DND-41 (cell line): ENCODE data around the gene KLK5.

ENCODE experiments used
- EZH2 ChIP-seq: IDR thresholded peaks from 3 replicates; pipeline ENCODE4 v1.6.1; 2012; ENCODE audit warnings: borderline replicate concordance, low read depth, mild to moderate bottlenecking, moderate library complexity, low read length, inconsistent platforms; ENCODE audit not compliant: severe bottlenecking
- TF ChIP-seq, protein P1 (sequence below): IDR thresholded peaks from 2 replicates; pipeline ENCODE4 v1.5.1; 2012; ENCODE audit warnings: borderline replicate concordance, low read length, moderate library complexity, mild to moderate bottlenecking; ENCODE audit not compliant: poor library complexity, severe bottlenecking; ENCODE audit errors: extremely low read depth

DNA sequence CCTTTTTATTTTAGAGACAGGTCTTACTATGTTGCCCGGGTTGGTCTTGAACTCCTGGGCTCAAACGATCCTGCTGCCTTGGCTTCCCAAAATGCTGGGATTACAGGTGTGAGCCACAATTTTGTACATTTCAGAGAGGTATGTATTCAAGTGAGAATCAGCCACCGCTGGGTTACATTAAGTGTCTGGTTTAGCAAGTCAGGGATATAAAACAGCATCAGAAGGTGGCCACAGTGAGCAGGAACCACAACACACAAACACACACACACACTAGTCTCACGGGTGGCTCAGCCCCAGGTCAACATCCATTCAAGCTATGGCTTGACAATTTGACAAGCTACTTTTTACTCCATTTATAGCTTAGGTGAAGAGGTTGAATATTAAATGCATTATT is 20.2 kb downstream of the KLK5 start:
- TF ChIP-seq, protein P1, sequence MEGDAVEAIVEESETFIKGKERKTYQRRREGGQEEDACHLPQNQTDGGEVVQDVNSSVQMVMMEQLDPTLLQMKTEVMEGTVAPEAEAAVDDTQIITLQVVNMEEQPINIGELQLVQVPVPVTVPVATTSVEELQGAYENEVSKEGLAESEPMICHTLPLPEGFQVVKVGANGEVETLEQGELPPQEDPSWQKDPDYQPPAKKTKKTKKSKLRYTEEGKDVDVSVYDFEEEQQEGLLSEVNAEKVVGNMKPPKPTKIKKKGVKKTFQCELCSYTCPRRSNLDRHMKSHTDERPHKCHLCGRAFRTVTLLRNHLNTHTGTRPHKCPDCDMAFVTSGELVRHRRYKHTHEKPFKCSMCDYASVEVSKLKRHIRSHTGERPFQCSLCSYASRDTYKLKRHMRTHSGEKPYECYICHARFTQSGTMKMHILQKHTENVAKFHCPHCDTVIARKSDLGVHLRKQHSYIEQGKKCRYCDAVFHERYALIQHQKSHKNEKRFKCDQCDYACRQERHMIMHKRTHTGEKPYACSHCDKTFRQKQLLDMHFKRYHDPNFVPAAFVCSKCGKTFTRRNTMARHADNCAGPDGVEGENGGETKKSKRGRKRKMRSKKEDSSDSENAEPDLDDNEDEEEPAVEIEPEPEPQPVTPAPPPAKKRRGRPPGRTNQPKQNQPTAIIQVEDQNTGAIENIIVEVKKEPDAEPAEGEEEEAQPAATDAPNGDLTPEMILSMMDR, result no peak
- no peak for TF ChIP-seq EZH2
